Stomach (tissue), 4 donors: ENCODE data around the gene MINDY3.

Source experiments
- EP300 ChIP-seq: sonication (generic); formaldehyde crosslinking; IDR thresholded peaks from one replicate; pipeline ENCODE4 v1.6.1; 2017; ENCODE audit warnings: antibody characterized with exemption
- POLR2A ChIP-seq, 4 donors: fragments of 450-650 bp; IDR thresholded peaks; one replicate each; pipeline ENCODE4 v1.6.1; 2016; ENCODE audit warnings: antibody characterized with exemption in 4 of 4, control low read depth in 2 of 4, mild to moderate bottlenecking in 1 of 4, moderate library complexity in 1 of 4
- POLR2AphosphoS5 ChIP-seq, 3 donors: sonication (generic); formaldehyde crosslinking; IDR thresholded peaks; one replicate each; pipeline ENCODE4 v1.6.1; 2016; ENCODE audit warnings: antibody characterized with exemption in 3 of 3
- TF ChIP-seq, protein P1 (sequence below), 7 experiments: fragments of 450-650 bp in 4 of 7; fragments of 200-600 bp in 3 of 7; sonication (generic) in 3 of 7; IDR thresholded peaks; one replicate each; pipeline ENCODE4 v1.5.1; 2016 to 2019; ENCODE audit warnings: antibody characterized with exemption in 7 of 7, control low read depth in 2 of 7, mild to moderate bottlenecking in 1 of 7

DNA sequence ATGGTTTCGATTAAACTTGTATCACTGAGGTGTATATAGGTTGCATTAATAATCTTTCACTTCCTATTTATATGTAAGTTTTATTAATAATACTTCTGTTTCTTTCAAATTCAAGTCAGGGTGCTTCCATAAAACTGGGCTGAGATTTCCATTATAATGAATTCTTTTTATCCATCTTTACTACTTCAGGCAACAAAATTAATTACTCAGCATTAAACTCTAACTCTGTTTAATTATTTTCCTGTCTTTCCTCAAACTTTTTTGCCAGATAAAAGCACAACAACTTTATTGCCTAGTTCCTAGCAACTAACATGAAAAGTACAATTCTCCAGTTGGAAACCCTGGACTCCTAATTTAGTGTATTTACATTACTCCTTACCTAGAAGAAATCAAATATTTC lies 3.0 kb upstream of the MINDY3 start:
- no peak for TF ChIP-seq POLR2A (IDR thresholded peaks at IDR 0.05)
- TF ChIP-seq, protein P1, sequence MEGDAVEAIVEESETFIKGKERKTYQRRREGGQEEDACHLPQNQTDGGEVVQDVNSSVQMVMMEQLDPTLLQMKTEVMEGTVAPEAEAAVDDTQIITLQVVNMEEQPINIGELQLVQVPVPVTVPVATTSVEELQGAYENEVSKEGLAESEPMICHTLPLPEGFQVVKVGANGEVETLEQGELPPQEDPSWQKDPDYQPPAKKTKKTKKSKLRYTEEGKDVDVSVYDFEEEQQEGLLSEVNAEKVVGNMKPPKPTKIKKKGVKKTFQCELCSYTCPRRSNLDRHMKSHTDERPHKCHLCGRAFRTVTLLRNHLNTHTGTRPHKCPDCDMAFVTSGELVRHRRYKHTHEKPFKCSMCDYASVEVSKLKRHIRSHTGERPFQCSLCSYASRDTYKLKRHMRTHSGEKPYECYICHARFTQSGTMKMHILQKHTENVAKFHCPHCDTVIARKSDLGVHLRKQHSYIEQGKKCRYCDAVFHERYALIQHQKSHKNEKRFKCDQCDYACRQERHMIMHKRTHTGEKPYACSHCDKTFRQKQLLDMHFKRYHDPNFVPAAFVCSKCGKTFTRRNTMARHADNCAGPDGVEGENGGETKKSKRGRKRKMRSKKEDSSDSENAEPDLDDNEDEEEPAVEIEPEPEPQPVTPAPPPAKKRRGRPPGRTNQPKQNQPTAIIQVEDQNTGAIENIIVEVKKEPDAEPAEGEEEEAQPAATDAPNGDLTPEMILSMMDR (IDR thresholded peaks at IDR 0.05) = no peak
- no peak for TF ChIP-seq POLR2AphosphoS5 (IDR thresholded peaks at IDR 0.05)
- no peak for TF ChIP-seq EP300
